Measurements from ENCODE around the gene GRIFIN.

Gene GRIFIN

GRCh38 chr7:2517678-2518507 lies 41.7 kb upstream of the GRIFIN start:
- Mint-ChIP-seq H3K27ac (no peak overlapping the region), H3K4me3 (peak overlapping the region; percentile 37 to 68), H3K36me3 (peaks cover 0 to 5% of the 10 kb centered on the region in 2 donors), H3K27me3 (no peaks in the 10 kb centered on the region), H3K9me3 (no peaks in the 10 kb centered on the region), H3K4me1 (peaks cover 32 to 47% of the 10 kb centered on the region in 2 donors)
- no peak for DNase-seq
- no peak for ATAC-seq (replicated peaks)

- H3K9me3 Mint-ChIP-seq = no peaks in the 10 kb centered on the region
- peaks cover 0 to 3% of the 10 kb centered on the region in 2 donors for H3K36me3 Mint-ChIP-seq
- no peak overlapping the region for H3K4me3 Mint-ChIP-seq
- DNase-seq (no peak), ATAC-seq (replicated peaks) (no peak)
- H3K27me3 Mint-ChIP-seq = no peaks in the 10 kb centered on the region
- no peak overlapping the region for H3K27ac Mint-ChIP-seq
- peaks cover 34 to 47% of the 10 kb centered on the region in 2 donors for H3K4me1 Mint-ChIP-seq
Measured at GRCh38 chr7:2517026-2517425, 40.8 kb upstream of the GRIFIN start.

GRCh38 chr7:2516194-2516555 lies 40.0 kb upstream of the GRIFIN start:
- ATAC-seq (replicated peaks) (no peak), DNase-seq (no peak)
- H3K27ac Mint-ChIP-seq = no peak overlapping the region
- peaks cover 34 to 48% of the 10 kb centered on the region in 2 donors for H3K4me1 Mint-ChIP-seq
- no peak overlapping the region for H3K4me3 Mint-ChIP-seq
- H3K36me3 Mint-ChIP-seq = no peaks in the 10 kb centered on the region
- H3K27me3 Mint-ChIP-seq = no peaks in the 10 kb centered on the region
- H3K9me3 Mint-ChIP-seq = no peaks in the 10 kb centered on the region

- H3K27ac Mint-ChIP-seq = no peak overlapping the region
- peaks cover 33 to 50% of the 10 kb centered on the region in 2 donors for H3K4me1 Mint-ChIP-seq
- H3K4me3 Mint-ChIP-seq = no peak overlapping the region
- ATAC-seq (replicated peaks) = no peak
- no peak for DNase-seq
- no peaks in the 10 kb centered on the region for H3K27me3 Mint-ChIP-seq
- no peaks in the 10 kb centered on the region for H3K36me3 Mint-ChIP-seq
- H3K9me3 Mint-ChIP-seq = no peaks in the 10 kb centered on the region
Measured at GRCh38 chr7:2515424-2516193, 39.4 kb upstream of the GRIFIN start.

- Mint-ChIP-seq H3K9me3 (no peaks in the 10 kb centered on the region), H3K27ac (no peak overlapping the region)
- DNase-seq = no peak
Measured at GRCh38 chr7:2514473-2515423, 38.5 kb upstream of the GRIFIN start.

GRCh38 chr7:2513702-2514101 lies 37.5 kb upstream of the GRIFIN start:
- DNase-seq = no peak
- Mint-ChIP-seq H3K4me1 (peaks cover 43 to 63% of the 10 kb centered on the region in 2 donors), H3K4me3 (no peak overlapping the region), H3K27ac (peak overlapping the region; percentile 98), H3K27me3 (no peaks in the 10 kb centered on the region), H3K36me3 (no peaks in the 10 kb centered on the region), H3K9me3 (no peaks in the 10 kb centered on the region)
- no peak for ATAC-seq (replicated peaks)

More at GRCh38 chr7:2514473-2515423, 38.5 kb upstream of the GRIFIN start:
- Mint-ChIP-seq H3K27me3 (no peaks in the 10 kb centered on the region), H3K4me3 (no peak overlapping the region), H3K36me3 (no peaks in the 10 kb centered on the region), H3K4me1 (peaks cover 34 to 52% of the 10 kb centered on the region in 2 donors)
- ATAC-seq (replicated peaks) = no peak

- Mint-ChIP-seq H3K9me3 (no peaks in the 10 kb centered on the region), H3K27me3 (no peaks in the 10 kb centered on the region), H3K4me3 (peak overlapping the region in 1 of 2 donors; percentile 37), H3K36me3 (no peaks in the 10 kb centered on the region), H3K4me1 (peaks cover 49 to 65% of the 10 kb centered on the region in 2 donors), H3K27ac (peak overlapping the region; percentile 98)
- no peak for ATAC-seq (replicated peaks)
- no peak for DNase-seq
Measured at GRCh38 chr7:2512713-2513112, 36.5 kb upstream of the GRIFIN start.

GRCh38 chr7:2512179-2512661 lies 36.0 kb upstream of the GRIFIN start:
- H3K27ac Mint-ChIP-seq = peak overlapping the region; percentile 98
- H3K36me3 Mint-ChIP-seq = no peaks in the 10 kb centered on the region
- peak; percentile 58 for DNase-seq
- peak; percentile 35 to 46 for ATAC-seq (replicated peaks)
- peak overlapping the region; percentile 64 to 70 for H3K4me3 Mint-ChIP-seq
- H3K9me3 Mint-ChIP-seq = no peaks in the 10 kb centered on the region
- H3K4me1 Mint-ChIP-seq = peaks cover 49 to 65% of the 10 kb centered on the region in 2 donors
- no peaks in the 10 kb centered on the region for H3K27me3 Mint-ChIP-seq

- DNase-seq = no peak
Measured at GRCh38 chr7:2511769-2512168, 35.6 kb upstream of the GRIFIN start.

GRCh38 chr7:2510909-2511768 lies 34.9 kb upstream of the GRIFIN start:
- Mint-ChIP-seq H3K27ac (peak overlapping the region; percentile 98), H3K4me1 (peaks cover 49 to 66% of the 10 kb centered on the region in 2 donors), H3K4me3 (peak overlapping the region; percentile 76 to 79), H3K27me3 (no peaks in the 10 kb centered on the region), H3K9me3 (no peaks in the 10 kb centered on the region), H3K36me3 (no peaks in the 10 kb centered on the region)
- DNase-seq (peak; percentile 74), ATAC-seq (replicated peaks) (peak; percentile 68 to 73)

More at GRCh38 chr7:2511769-2512168, 35.6 kb upstream of the GRIFIN start:
- no peaks in the 10 kb centered on the region for H3K36me3 Mint-ChIP-seq
- H3K4me1 Mint-ChIP-seq = peaks cover 49 to 66% of the 10 kb centered on the region in 2 donors
- peak overlapping the region; percentile 98 for H3K27ac Mint-ChIP-seq
- no peak for ATAC-seq (replicated peaks)
- H3K9me3 Mint-ChIP-seq = no peaks in the 10 kb centered on the region
- peak overlapping the region; percentile 64 to 79 for H3K4me3 Mint-ChIP-seq
- no peaks in the 10 kb centered on the region for H3K27me3 Mint-ChIP-seq

- H3K9me3 Mint-ChIP-seq = no peaks in the 10 kb centered on the region
- H3K36me3 Mint-ChIP-seq = no peaks in the 10 kb centered on the region
- H3K27me3 Mint-ChIP-seq = no peaks in the 10 kb centered on the region
- ATAC-seq (replicated peaks) (no peak), DNase-seq (no peak)
- peak overlapping the region; percentile 58 to 79 for H3K4me3 Mint-ChIP-seq
- H3K27ac Mint-ChIP-seq = peak overlapping the region; percentile 98
- peaks cover 49 to 66% of the 10 kb centered on the region in 2 donors for H3K4me1 Mint-ChIP-seq
Measured at GRCh38 chr7:2510130-2510776, 34.1 kb upstream of the GRIFIN start.

- DNase-seq (no peak), ATAC-seq (replicated peaks) (no peak)
- Mint-ChIP-seq H3K9me3 (no peaks in the 10 kb centered on the region), H3K36me3 (no peaks in the 10 kb centered on the region), H3K4me3 (peak overlapping the region; percentile 61 to 79), H3K4me1 (peaks cover 49 to 66% of the 10 kb centered on the region in 2 donors), H3K27me3 (no peaks in the 10 kb centered on the region), H3K27ac (peak overlapping the region; percentile 90)
Measured at GRCh38 chr7:2509298-2509906, 33.2 kb upstream of the GRIFIN start.

Data from stimulated activated naive B cell treated with anti-CD40 and anti-IgM and Interleukin-4, amounts not matched to agents 10 μg/mL and 1 μg/mL and 100 μg/mL, for 72 hours (primary cell).